ENCODE data around the gene ACTN4.

DNA sequence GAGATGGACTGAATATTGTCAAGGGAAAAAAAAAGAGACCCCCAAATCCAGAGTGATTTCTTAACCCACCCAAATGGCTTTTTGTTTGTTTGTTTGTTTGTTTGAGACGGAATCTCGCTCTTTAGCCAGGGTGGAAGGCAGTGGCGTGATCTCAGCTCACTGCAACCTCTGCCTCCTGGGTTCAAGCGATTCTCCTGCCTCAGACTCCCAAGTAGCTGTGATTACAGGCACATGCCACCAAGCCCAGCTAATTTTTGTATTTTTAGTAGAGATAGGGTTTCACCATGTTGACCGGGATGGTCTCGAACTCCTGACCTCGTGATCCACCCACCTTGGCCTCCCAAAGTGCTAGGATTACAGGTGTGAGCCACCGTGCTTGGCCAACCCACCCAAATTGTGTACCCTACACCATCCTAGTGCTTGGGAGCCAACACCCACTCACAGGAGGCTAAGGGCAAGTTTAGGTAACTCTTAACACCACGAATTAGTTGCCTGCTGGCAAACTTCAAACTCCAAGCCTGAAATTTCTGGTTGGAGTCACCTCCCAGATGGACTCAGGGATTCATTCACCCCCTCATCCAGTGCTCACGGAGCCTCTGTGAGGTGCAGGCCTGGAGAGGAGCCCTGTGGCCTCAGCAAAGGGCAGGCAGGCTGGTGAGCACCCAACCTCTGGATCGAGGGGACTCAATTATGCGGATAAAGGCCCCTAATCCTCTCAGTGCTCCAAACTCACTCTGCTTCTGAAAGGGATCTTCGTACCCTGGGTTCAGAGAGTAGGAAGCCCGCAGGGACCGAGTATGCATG lies 37.6 kb downstream of the ACTN4 start:
- TF ChIP-seq, protein P1, sequence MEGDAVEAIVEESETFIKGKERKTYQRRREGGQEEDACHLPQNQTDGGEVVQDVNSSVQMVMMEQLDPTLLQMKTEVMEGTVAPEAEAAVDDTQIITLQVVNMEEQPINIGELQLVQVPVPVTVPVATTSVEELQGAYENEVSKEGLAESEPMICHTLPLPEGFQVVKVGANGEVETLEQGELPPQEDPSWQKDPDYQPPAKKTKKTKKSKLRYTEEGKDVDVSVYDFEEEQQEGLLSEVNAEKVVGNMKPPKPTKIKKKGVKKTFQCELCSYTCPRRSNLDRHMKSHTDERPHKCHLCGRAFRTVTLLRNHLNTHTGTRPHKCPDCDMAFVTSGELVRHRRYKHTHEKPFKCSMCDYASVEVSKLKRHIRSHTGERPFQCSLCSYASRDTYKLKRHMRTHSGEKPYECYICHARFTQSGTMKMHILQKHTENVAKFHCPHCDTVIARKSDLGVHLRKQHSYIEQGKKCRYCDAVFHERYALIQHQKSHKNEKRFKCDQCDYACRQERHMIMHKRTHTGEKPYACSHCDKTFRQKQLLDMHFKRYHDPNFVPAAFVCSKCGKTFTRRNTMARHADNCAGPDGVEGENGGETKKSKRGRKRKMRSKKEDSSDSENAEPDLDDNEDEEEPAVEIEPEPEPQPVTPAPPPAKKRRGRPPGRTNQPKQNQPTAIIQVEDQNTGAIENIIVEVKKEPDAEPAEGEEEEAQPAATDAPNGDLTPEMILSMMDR (IDR thresholded peaks at IDR 0.05; ENCODE audit: borderline replicate concordance, extremely low read depth, low read length, poor library complexity, severe bottlenecking): no peak
- TF ChIP-seq EZH2 (IDR thresholded peaks at IDR 0.05; ENCODE audit: borderline replicate concordance, low read depth, low read length, severe bottlenecking): no peak

All from DND-41 (cell line).